Activated CD4-positive, alpha-beta T cell treated with anti-CD3 and anti-CD28 coated beads, Interleukin-2, Interleukin-6, amounts not matched to agents 100 ng/mL and 50 ng/mL, durations not matched to agents 16 hours and 8 hours (primary cell): ENCODE data around the gene TCF12.

Source experiments
- DNase-seq: peaks from one replicate; pipeline ENCODE4 v3.0.0-alpha.2; 2020

TCF12 gene

GRCh38 chr15:57057134-57057930 is 138.9 kb downstream of the TCF12 start:
- no peak for DNase-seq

GRCh38 chr15:57059026-57059660 is 140.7 kb downstream of the TCF12 start:
- DNase-seq = no peak

- DNase-seq = no peak
Measured at GRCh38 chr15:57060799-57061198, 142.4 kb downstream of the TCF12 start.

- DNase-seq = no peak
Measured at GRCh38 chr15:57061281-57061680, 142.8 kb downstream of the TCF12 start.

GRCh38 chr15:57061696-57062095 is 143.3 kb downstream of the TCF12 start:
- no peak for DNase-seq

- DNase-seq = no peak
Measured at GRCh38 chr15:57064033-57064432, 145.6 kb downstream of the TCF12 start.

- DNase-seq = no peak
Measured at GRCh38 chr15:57069423-57069822, 151.0 kb downstream of the TCF12 start.

- DNase-seq = no peak
Measured at GRCh38 chr15:57070674-57071073, 152.2 kb downstream of the TCF12 start.

GRCh38 chr15:57079446-57079845 is 161.0 kb downstream of the TCF12 start:
- no peak for DNase-seq

- no peak for DNase-seq
Measured at GRCh38 chr15:57079931-57080620, 161.6 kb downstream of the TCF12 start.

GRCh38 chr15:57082054-57082728 is 163.7 kb downstream of the TCF12 start:
- DNase-seq = no peak

- no peak for DNase-seq
Measured at GRCh38 chr15:57084192-57084591, 165.7 kb downstream of the TCF12 start.

- no peak for DNase-seq
Measured at GRCh38 chr15:57085267-57085666, 166.8 kb downstream of the TCF12 start.

GRCh38 chr15:57086857-57087427 is 168.5 kb downstream of the TCF12 start:
- no peak for DNase-seq

- DNase-seq = no peak
Measured at GRCh38 chr15:57089815-57090495, 171.5 kb downstream of the TCF12 start.

- no peak for DNase-seq
Measured at GRCh38 chr15:57090496-57090859, 172.0 kb downstream of the TCF12 start.

GRCh38 chr15:57091636-57092035 is 173.2 kb downstream of the TCF12 start:
- no peak for DNase-seq

- no peak for DNase-seq
Measured at GRCh38 chr15:57092252-57092651, 173.8 kb downstream of the TCF12 start.

GRCh38 chr15:57094321-57095257 is 176.1 kb downstream of the TCF12 start:
- no peak for DNase-seq

- no peak for DNase-seq
Measured at GRCh38 chr15:57095896-57096295, 177.5 kb downstream of the TCF12 start.

- DNase-seq = no peak
Measured at GRCh38 chr15:57097246-57097645, 178.8 kb downstream of the TCF12 start.
